Osteocyte (in vitro differentiated cells): ENCODE results near the gene NFYA. TPM values are rescaled to one million over a fixed set of nuclear protein-coding genes. Genes with fewer than 3 reads are reported as not detected.

ENCODE experiments used
- DNase-seq: peaks from one replicate; pipeline ENCODE4 v3.0.0; 2021; ENCODE audit warnings: mixed read lengths; ENCODE audit not compliant: unreplicated experiment; ENCODE audit errors: extremely low spot score
- H3K27ac Mint-ChIP-seq: one replicate; pipeline ENCODE4 v1.8.0; 2021; ENCODE audit warnings: mild to moderate bottlenecking, mixed read lengths; ENCODE audit not compliant: unreplicated experiment
- H3K27me3 Mint-ChIP-seq: one replicate; pipeline ENCODE4 v1.8.0; 2021; ENCODE audit warnings: mixed read lengths; ENCODE audit not compliant: unreplicated experiment
- H3K36me3 Mint-ChIP-seq: one replicate; pipeline ENCODE4 v1.8.0; 2021; ENCODE audit warnings: mixed read lengths; ENCODE audit not compliant: unreplicated experiment
- H3K4me1 Mint-ChIP-seq: one replicate; pipeline ENCODE4 v1.8.0; 2021; ENCODE audit warnings: mixed read lengths; ENCODE audit not compliant: unreplicated experiment
- H3K4me3 Mint-ChIP-seq: one replicate; pipeline ENCODE4 v1.8.0; 2021; ENCODE audit warnings: mild to moderate bottlenecking, moderate library complexity, mixed read lengths; ENCODE audit not compliant: unreplicated experiment
- H3K9me3 Mint-ChIP-seq: one replicate; pipeline ENCODE4 v1.8.0; 2021; ENCODE audit warnings: mixed read lengths; ENCODE audit not compliant: unreplicated experiment
- total RNA-seq: library from RNA; stranded (reverse); gene quantifications from 2 replicates; pipeline ENCODE4 v1.2.1, GENCODE V29; 2021
- TF ChIP-seq, protein P1 (sequence below): fragments of 200-600 bp; sonication (generic); IDR thresholded peaks from 2 replicates; pipeline ENCODE4 v1.5.0; 2021; ENCODE audit warnings: antibody characterized with exemption, mild to moderate bottlenecking, moderate library complexity

The NFYA gene
- total RNA-seq, 1 donor from 2014 or later: 26.9 TPM

DNA sequence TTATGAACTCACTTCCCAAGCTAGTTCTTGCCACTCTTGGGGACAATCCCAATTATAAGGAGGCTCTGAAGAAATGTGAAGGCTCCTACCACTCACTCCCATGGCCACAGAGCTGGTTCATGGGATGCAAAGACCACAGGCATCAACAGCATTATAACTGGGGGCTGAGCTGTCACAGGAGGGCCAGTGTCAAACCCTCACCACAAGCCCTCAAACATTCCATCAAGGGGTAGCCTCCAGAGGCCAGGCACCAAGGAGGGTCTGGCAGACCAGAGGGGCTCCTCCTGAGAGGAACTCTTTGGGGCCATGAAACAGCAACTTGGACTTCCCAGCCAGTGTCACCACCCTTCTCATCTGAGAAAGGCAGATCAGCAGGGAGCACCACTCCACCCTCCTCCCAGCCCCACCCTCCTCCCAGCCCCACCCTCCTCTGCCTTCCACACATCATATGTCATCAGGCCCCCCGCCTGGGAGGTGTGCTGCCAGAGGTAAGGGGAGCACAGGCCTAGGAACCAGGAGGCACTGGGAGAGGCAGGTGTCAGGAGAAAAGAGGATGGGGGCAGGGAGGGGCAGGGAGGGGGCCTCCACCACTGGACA, 31.7 kb upstream of the NFYA start:
- Mint-ChIP-seq H3K36me3 (no peaks in the 10 kb centered on the region), H3K27ac (no peak overlapping the region), H3K4me1 (peaks cover 6% of the 10 kb centered on the region), H3K27me3 (peaks cover 18% of the 10 kb centered on the region), H3K9me3 (no peaks in the 10 kb centered on the region), H3K4me3 (no peak overlapping the region)
- TF ChIP-seq, protein P1, sequence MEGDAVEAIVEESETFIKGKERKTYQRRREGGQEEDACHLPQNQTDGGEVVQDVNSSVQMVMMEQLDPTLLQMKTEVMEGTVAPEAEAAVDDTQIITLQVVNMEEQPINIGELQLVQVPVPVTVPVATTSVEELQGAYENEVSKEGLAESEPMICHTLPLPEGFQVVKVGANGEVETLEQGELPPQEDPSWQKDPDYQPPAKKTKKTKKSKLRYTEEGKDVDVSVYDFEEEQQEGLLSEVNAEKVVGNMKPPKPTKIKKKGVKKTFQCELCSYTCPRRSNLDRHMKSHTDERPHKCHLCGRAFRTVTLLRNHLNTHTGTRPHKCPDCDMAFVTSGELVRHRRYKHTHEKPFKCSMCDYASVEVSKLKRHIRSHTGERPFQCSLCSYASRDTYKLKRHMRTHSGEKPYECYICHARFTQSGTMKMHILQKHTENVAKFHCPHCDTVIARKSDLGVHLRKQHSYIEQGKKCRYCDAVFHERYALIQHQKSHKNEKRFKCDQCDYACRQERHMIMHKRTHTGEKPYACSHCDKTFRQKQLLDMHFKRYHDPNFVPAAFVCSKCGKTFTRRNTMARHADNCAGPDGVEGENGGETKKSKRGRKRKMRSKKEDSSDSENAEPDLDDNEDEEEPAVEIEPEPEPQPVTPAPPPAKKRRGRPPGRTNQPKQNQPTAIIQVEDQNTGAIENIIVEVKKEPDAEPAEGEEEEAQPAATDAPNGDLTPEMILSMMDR: no peak
- DNase-seq: no peak

DNA sequence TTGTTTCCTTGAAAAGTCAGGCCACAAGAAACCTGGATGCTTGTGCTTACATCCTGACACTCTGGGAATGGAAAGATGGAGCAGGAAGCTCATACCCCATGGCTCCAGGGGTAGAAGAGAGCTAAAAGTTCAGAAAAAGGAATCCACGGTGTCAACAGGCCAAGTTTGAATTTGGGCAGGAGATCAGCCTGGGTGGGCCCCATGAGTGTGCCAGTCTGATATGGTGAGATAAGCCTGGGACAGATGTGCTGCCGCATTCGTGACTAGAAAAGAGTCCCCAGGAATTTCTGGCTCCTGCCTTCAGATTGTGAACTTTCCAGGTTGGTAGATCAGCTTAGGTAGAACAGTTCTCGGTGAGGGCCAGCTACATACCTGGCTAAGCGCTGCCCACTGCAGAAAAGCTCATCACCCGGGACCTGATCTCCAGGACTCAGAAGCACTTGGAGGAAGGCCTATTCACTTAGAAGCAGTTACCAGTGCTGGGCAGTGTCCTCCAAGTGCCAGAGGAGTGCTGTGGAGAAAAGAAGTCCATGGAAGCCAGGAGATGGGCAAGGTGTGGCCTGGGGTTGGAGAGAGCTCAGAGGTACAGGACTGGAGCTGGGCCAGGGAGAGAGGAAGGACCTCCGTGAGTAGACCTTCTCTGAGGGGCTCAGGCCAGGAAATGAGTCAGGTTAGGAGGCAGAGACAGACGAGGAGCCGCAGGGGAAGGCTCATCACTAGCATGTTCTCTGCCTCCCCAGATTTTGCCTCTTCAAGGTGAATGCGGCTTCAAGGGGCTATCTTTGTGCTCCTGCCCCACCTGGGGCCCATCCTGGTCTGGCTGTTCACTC, 30.3 kb upstream of the NFYA start, which contains the start of gene TSPO2:
TSPO2 (plus strand) TSS at position 242 of the 830 bp plus-strand sequence; CDS start at position 761, 519 bp downstream.
- H3K36me3 Mint-ChIP-seq: no peaks in the 10 kb centered on the region
- no peak within 1 kb of the TSS for H3K27ac Mint-ChIP-seq
- H3K9me3 Mint-ChIP-seq: no peaks in the 10 kb centered on the region
- peaks cover 6% of the 10 kb centered on the region for H3K4me1 Mint-ChIP-seq
- H3K4me3 Mint-ChIP-seq: no peak within 1 kb of the TSS
- TF ChIP-seq, protein P1: no peak
- H3K27me3 Mint-ChIP-seq: peaks cover 17% of the 10 kb centered on the region
- DNase-seq: no peak

DNA sequence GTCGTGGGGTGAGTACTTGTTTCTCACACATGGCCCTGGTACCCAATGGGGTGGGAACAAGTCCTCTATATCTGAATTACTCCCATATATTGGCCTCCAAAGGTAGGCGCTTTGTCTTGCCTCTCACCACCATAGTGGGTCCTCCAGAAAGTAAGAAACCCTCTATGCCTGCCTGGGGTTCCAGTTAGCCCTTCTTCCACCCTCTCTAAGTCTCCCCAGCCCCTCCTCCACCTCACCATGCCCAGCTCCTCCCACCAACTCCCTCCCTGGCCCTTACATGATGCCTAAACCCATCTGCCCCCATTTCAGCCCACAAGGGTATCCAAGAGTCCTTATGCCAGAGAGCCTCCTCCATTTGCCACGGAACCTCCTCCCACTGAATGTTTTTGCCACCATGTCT, 29.6 kb upstream of the NFYA start:
- Mint-ChIP-seq H3K9me3 (no peaks in the 10 kb centered on the region), H3K4me3 (no peak overlapping the region), H3K27me3 (peaks cover 22% of the 10 kb centered on the region), H3K4me1 (peaks cover 6% of the 10 kb centered on the region), H3K36me3 (no peaks in the 10 kb centered on the region), H3K27ac (no peak overlapping the region)
- TF ChIP-seq, protein P1: no peak
- DNase-seq: no peak

DNA sequence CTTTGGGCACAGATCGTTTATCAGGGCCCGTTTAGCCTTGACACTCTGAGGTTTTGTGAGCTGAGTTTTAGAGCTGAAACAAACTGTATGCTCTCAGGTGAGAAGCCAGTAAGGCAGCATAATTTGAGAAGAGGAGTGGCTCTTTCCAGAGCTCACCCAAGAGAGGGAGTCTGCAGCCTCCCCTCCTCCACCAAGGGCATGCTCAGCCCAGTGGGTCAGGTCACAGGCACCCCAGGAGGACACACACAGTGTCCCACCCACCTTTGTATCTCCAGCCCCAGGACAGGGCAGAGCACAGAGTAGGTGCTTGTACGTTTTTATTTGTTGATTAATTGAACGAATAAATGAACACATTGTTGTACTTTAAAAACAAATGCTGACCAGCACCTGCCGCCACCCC, 27.1 kb upstream of the NFYA start:
- TF ChIP-seq, protein P1: no peak
- Mint-ChIP-seq H3K36me3 (no peaks in the 10 kb centered on the region), H3K27ac (no peak overlapping the region), H3K4me3 (no peak overlapping the region), H3K9me3 (no peaks in the 10 kb centered on the region), H3K4me1 (peaks cover 10% of the 10 kb centered on the region), H3K27me3 (peaks cover 11% of the 10 kb centered on the region)
- DNase-seq: no peak

DNA sequence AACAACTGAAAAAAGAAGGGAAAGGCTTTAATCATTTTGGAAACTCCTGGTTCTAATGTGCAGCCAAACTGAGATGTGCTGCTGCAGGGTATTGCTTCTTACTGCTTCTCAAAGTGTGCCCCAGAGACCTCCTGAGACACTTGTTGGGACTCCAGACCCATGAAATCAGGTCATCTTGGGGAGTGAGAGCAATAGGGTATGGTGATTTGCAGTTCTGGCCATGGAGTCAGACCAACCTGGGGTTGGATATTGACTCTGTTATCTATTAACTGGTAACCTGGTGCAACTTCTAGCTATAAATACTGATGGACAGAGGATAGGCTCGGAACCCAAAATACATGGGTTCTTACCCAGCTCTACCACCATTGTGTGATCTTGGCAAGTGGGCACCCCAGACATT, 26.7 kb upstream of the NFYA start:
- Mint-ChIP-seq H3K27ac (no peak overlapping the region), H3K4me1 (peaks cover 8% of the 10 kb centered on the region), H3K4me3 (no peak overlapping the region)

More for the DNA sequence above, 26.7 kb upstream of the NFYA start:
- DNase-seq: no peak
- no peaks in the 10 kb centered on the region for H3K36me3 Mint-ChIP-seq
- H3K9me3 Mint-ChIP-seq: no peaks in the 10 kb centered on the region
- TF ChIP-seq, protein P1: no peak
- H3K27me3 Mint-ChIP-seq: peaks cover 11% of the 10 kb centered on the region
